HG02588 (cell line): ENCODE measurements around the gene MCOLN2.
"Not testable (repeated sequence)": the region's sequence is repeated elsewhere in the genome, so short reads cannot be mapped to it uniquely, and the experiment has no call there.

Experiments used
- ATAC-seq: cut with Tn5 transposase; IDR thresholded peaks from one replicate; pipeline ENCODE4 v1.9.1; 2021; ENCODE audit warnings: mild to moderate bottlenecking, moderate library complexity; ENCODE audit not compliant: unreplicated experiment

MCOLN2 gene

GRCh38 chr1:84986561-84986960, 10.4 kb downstream of the MCOLN2 start:
- not testable (repeated sequence) for ATAC-seq

GRCh38 chr1:84985365-84985764, 11.5 kb downstream of the MCOLN2 start:
- ATAC-seq = peak; percentile 50

- ATAC-seq = no peak
Observed at GRCh38 chr1:84982395-84982794, 14.5 kb downstream of the MCOLN2 start.

GRCh38 chr1:84975035-84975434, 21.9 kb downstream of the MCOLN2 start:
- ATAC-seq = peak; percentile 23

- ATAC-seq = peak; percentile 45
Observed at GRCh38 chr1:84973498-84974334, 23.2 kb downstream of the MCOLN2 start.

- peak; percentile 31 for ATAC-seq
Observed at GRCh38 chr1:84972377-84972987, 24.4 kb downstream of the MCOLN2 start.

- peak; percentile 27 for ATAC-seq
Observed at GRCh38 chr1:84971957-84972356, 25.0 kb downstream of the MCOLN2 start.

GRCh38 chr1:84969489-84970250, 27.2 kb downstream of the MCOLN2 start:
- peak; percentile 46 for ATAC-seq

- no peak for ATAC-seq
Observed at GRCh38 chr1:84968865-84969264, 28.0 kb downstream of the MCOLN2 start.

- no peak for ATAC-seq
Observed at GRCh38 chr1:84968101-84968500, 28.8 kb downstream of the MCOLN2 start.

GRCh38 chr1:84967666-84968065, 29.2 kb downstream of the MCOLN2 start:
- ATAC-seq = no peak

- ATAC-seq = no peak
Observed at GRCh38 chr1:84963021-84963420, 33.9 kb downstream of the MCOLN2 start.

GRCh38 chr1:84961316-84961715, 35.6 kb downstream of the MCOLN2 start:
- ATAC-seq = no peak

GRCh38 chr1:84960371-84960770, 36.5 kb downstream of the MCOLN2 start:
- no peak for ATAC-seq

- ATAC-seq = peak; percentile 75
Observed at GRCh38 chr1:84959294-84959693, 37.6 kb downstream of the MCOLN2 start.

- no peak for ATAC-seq
Observed at GRCh38 chr1:84957966-84958365, 38.9 kb downstream of the MCOLN2 start.

- ATAC-seq = no peak
Observed at GRCh38 chr1:84956655-84957054, 40.3 kb downstream of the MCOLN2 start.

GRCh38 chr1:84956097-84956496, 40.8 kb downstream of the MCOLN2 start:
- ATAC-seq = no peak

GRCh38 chr1:84949664-84950063, 47.2 kb downstream of the MCOLN2 start:
- no peak for ATAC-seq

- no peak for ATAC-seq
Observed at GRCh38 chr1:84947536-84948410, 49.1 kb downstream of the MCOLN2 start.

- no peak for ATAC-seq
Observed at GRCh38 chr1:84946631-84947030, 50.3 kb downstream of the MCOLN2 start.
